Measurements from ENCODE around the gene ZBTB5. TPM values are rescaled to one million over a fixed set of nuclear protein-coding genes. Genes with fewer than 3 reads are reported as not detected.

The ZBTB5 gene
- total and polyA plus RNA-seq, 7 donors = 2.5 to 6.0 (median 5.3) TPM

GRCh38 chr9:37442556-37442955 lies 22.7 kb downstream of the ZBTB5 start:
- no peak for TF ChIP-seq CTCF (IDR thresholded peaks at IDR 0.05)
- H3K4me1 ChIP-seq = peaks cover 10% of the 10 kb centered on the region
- H3K9me3 ChIP-seq = no peaks in the 10 kb centered on the region
- WGBS, 3 donors = 82 to 85% (median 83%) methylated on average over 2 of the region's 2 CpGs
- peaks cover 6 to 51% of the 10 kb centered on the region in 2 donors for H3K36me3 ChIP-seq (ENCODE audit: insufficient read depth in 1 of 2, low read depth in 1 of 2)
- no peak overlapping the region for H3K4me3 ChIP-seq
- no peak overlapping the region for H3K27ac ChIP-seq
- no peak for ATAC-seq
- intact Hi-C loops (cut with DNase I) = no loop called here
- H3K27me3 ChIP-seq (ENCODE audit: insufficient read depth in 3 of 3, low read length in 2 of 3) = no peaks in the 10 kb centered on the region
- DNase-seq = no peak

GRCh38 chr9:37441776-37442370 lies 23.4 kb downstream of the ZBTB5 start:
- peaks cover 16% of the 10 kb centered on the region for H3K4me1 ChIP-seq
- no peak overlapping the region for H3K4me3 ChIP-seq
- 85 to 91% (median 88%) methylated on average over 21 of the region's 21 CpGs for WGBS, 3 donors
- TF ChIP-seq CTCF (IDR thresholded peaks at IDR 0.05) = no peak
- no peak overlapping the region for H3K27ac ChIP-seq
- H3K9me3 ChIP-seq = no peaks in the 10 kb centered on the region
- no peaks in the 10 kb centered on the region for H3K27me3 ChIP-seq (ENCODE audit: insufficient read depth in 3 of 3, low read length in 2 of 3)
- peaks cover 6 to 58% of the 10 kb centered on the region in 2 donors for H3K36me3 ChIP-seq (ENCODE audit: insufficient read depth in 1 of 2, low read depth in 1 of 2)
- DNase-seq (no peak), ATAC-seq (no peak)
- intact Hi-C loops (cut with DNase I) = no loop called here

GRCh38 chr9:37438359-37438758 lies 26.9 kb downstream of the ZBTB5 start:
- peaks cover 21% of the 10 kb centered on the region for H3K4me1 ChIP-seq
- peaks cover 9 to 92% of the 10 kb centered on the region in 2 donors for H3K36me3 ChIP-seq (ENCODE audit: insufficient read depth in 1 of 2, low read depth in 1 of 2)
- H3K27me3 ChIP-seq (ENCODE audit: insufficient read depth in 3 of 3, low read length in 2 of 3) = no peaks in the 10 kb centered on the region
- peak overlapping the region; percentile 66 for H3K27ac ChIP-seq
- 78 to 91% (median 88%) methylated on average over 3 of the region's 3 CpGs for WGBS, 3 donors
- peak in 1 of 4 donors; percentile 10 for ATAC-seq
- no peak for TF ChIP-seq CTCF (IDR thresholded peaks at IDR 0.05)
- intact Hi-C loops (cut with DNase I) = no loop called here
- DNase-seq = no peak
- H3K9me3 ChIP-seq = no peaks in the 10 kb centered on the region
- no peak overlapping the region for H3K4me3 ChIP-seq

GRCh38 chr9:37437621-37438020 lies 27.6 kb downstream of the ZBTB5 start:
- no peak for TF ChIP-seq CTCF (IDR thresholded peaks at IDR 0.05)
- 36 to 52% (median 37%) methylated on average over 4 of the region's 4 CpGs for WGBS, 3 donors
- H3K4me1 ChIP-seq = peaks cover 21% of the 10 kb centered on the region
- H3K27me3 ChIP-seq (ENCODE audit: insufficient read depth in 3 of 3, low read length in 2 of 3) = no peaks in the 10 kb centered on the region
- H3K4me3 ChIP-seq = no peak overlapping the region
- ATAC-seq = peak; percentile 78 to 91 (median 84)
- intact Hi-C loops (cut with DNase I) = no loop called here
- no peaks in the 10 kb centered on the region for H3K9me3 ChIP-seq
- peak overlapping the region; percentile 66 for H3K27ac ChIP-seq
- DNase-seq = peak in 1 of 2 donors; percentile 67
- H3K36me3 ChIP-seq (ENCODE audit: insufficient read depth in 1 of 2, low read depth in 1 of 2) = peaks cover 9 to 93% of the 10 kb centered on the region in 2 donors

- ATAC-seq (peak in 1 of 4 donors; percentile 4), DNase-seq (no peak)
- 82 to 93% (median 84%) methylated on average over 6 of the region's 6 CpGs for WGBS, 3 donors
Observed at GRCh38 chr9:37437010-37437409, 28.2 kb downstream of the ZBTB5 start.

More at GRCh38 chr9:37437010-37437409, 28.2 kb downstream of the ZBTB5 start:
- Histone ChIP-seq H3K4me1 (peaks cover 21% of the 10 kb centered on the region), H3K4me3 (no peak overlapping the region), H3K27ac (peak overlapping the region; percentile 66), H3K9me3 (no peaks in the 10 kb centered on the region), H3K36me3 (ENCODE audit: insufficient read depth in 1 of 2, low read depth in 1 of 2) (peaks cover 9 to 92% of the 10 kb centered on the region in 2 donors), H3K27me3 (ENCODE audit: insufficient read depth in 3 of 3, low read length in 2 of 3) (no peaks in the 10 kb centered on the region)
- TF ChIP-seq CTCF (IDR thresholded peaks at IDR 0.05) = no peak
- intact Hi-C loops (cut with DNase I) = no loop called here
